ENCODE data around the gene PSMD1. TPM values are rescaled to one million over a fixed set of nuclear protein-coding genes. Genes with fewer than 3 reads are reported as not detected.
"Not testable (repeated sequence)": the region's sequence is repeated elsewhere in the genome, so short reads cannot be mapped to it uniquely, and the experiment has no call there.

PSMD1 gene
- total RNA-seq = 100 to 1,000 TPM; 141 to 143 TPM

DNA sequence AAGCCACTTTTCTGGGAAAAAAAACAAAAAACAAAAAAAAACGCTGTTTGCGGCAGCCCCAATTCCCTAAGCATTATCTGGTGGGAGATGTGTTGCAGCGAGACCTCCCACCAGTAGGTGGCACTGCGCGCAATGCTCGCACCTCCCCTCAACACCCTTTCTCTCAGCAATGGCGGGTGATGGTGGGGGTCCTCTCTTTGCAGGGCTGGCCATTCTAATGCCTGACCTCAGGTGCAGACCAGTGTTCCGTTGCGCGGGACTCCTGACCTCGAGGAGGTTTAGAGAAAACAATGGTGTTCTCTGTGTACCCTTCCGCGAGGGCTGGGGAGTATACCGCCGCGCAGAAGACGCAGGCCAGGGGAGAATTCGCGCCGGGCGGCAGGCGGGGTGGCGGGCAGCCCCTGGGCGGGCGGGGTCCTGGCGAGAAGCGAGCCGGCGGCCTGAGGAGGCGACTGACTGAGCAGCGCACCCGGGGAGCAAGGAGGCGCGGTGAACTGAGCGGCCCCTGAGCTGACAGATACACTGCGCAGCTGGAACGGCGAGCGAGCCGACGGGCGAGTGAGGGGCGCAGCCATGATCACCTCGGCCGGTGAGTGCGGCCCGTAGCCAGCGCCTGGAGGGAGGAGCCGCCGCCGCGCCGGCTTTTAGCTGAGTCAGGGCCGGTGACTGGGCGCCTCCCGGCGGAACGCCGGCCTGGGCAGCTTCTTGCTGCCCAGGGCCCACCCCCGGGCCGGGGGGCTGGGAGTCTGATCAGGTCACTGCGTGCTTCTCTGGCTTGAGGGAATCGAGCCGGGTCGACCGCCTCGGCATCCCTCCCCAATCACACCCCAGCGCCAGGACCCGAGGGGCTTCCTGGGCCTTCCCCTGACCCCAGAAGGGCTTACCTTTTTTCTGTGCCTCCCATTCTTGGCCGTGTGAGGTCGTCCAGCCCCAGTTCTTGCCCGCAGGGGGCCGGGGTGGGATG lies at the start of gene PSMD1:
Gene PSMD1, plus strand, starts transcription at position 415 of the 964 bp plus-strand sequence. Its CDS starts 159 bp downstream, at position 574.
- peak; percentile 90 for DNase-seq
- peaks cover 42% of the 10 kb centered on the region for H3K4me1 Mint-ChIP-seq
- H3K9me3 Mint-ChIP-seq = no peaks in the 10 kb centered on the region
- peak within 1 kb of the TSS; percentile 100 for H3K27ac Mint-ChIP-seq
- H3K27me3 Mint-ChIP-seq = peaks cover 6% of the 10 kb centered on the region
- peak within 1 kb of the TSS; percentile 94 for H3K4me3 Mint-ChIP-seq
- peaks cover 8% of the 10 kb centered on the region for H3K36me3 Mint-ChIP-seq

- Mint-ChIP-seq H3K36me3 (peaks cover 4% of the 10 kb centered on the region), H3K4me3 (no peak overlapping the region), H3K9me3 (peaks cover 6% of the 10 kb centered on the region), H3K4me1 (no peaks in the 10 kb centered on the region), H3K27me3 (no peaks in the 10 kb centered on the region), H3K27ac (no peak overlapping the region)
- DNase-seq = no peak
Measured at GRCh38 chr2:231007286-231008098, 49.2 kb upstream of the PSMD1 start.

DNA sequence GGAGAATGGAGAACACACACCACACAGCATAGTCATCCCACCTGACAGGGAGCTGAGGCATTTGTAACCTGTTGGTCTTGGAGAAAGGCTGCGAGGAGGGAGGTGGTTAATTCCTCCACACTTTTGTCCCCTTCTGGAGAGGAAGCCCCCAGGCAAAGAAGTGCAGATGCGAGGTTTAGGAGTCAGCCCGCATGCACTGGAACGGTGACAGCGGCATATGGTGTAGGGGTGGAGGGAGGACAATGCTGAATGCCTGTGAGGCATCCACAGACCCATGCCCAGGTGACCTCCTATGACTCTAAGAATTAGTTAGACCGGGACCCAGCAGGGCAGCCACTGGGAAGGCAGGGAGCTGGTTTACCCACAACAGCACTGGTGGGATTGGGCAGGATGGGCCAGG lies 48.5 kb upstream of the PSMD1 start:
- H3K9me3 Mint-ChIP-seq = peaks cover 6% of the 10 kb centered on the region

DNA sequence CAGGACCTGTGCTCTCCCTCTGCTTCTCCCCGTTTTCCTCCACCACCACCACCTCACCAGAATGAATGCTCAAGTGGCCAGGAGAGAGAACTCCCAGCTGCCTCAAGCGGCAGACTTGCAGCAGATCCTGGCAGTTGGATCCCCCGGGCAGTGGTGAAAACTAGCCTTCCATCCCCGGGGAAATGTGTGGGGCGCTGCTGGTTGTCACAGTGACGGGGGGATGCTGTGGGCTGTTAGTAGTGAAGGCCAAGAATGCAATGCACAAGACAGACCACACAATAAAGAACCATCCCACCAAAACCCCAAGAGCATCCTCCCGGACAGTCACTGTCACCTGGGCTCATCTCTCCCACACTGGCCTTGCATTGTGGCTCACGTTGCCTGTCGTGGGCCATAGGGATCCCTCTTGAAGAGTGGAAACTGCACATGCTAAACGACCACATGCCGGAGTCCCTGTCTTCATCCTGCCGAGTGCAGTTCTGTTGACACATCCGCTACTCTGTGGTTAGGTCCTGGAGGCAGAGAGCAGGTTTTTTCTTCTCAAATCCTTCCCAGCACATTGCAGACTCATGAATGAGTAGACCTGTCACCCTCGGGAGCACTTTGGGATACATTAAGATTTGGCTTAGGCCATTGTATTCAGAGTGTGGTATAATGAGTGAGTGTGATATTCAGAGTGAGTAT lies 47.3 kb upstream of the PSMD1 start:
- no peak overlapping the region for H3K4me3 Mint-ChIP-seq
- no peaks in the 10 kb centered on the region for H3K4me1 Mint-ChIP-seq
- H3K27ac Mint-ChIP-seq = no peak overlapping the region
- DNase-seq = no peak
- H3K9me3 Mint-ChIP-seq = peaks cover 6% of the 10 kb centered on the region
- no peaks in the 10 kb centered on the region for H3K27me3 Mint-ChIP-seq
- H3K36me3 Mint-ChIP-seq = peaks cover 4% of the 10 kb centered on the region

More for the DNA sequence above, 48.5 kb upstream of the PSMD1 start:
- Mint-ChIP-seq H3K27me3 (no peaks in the 10 kb centered on the region), H3K36me3 (peaks cover 4% of the 10 kb centered on the region), H3K27ac (no peak overlapping the region), H3K4me1 (no peaks in the 10 kb centered on the region), H3K4me3 (no peak overlapping the region)
- no peak for DNase-seq

DNA sequence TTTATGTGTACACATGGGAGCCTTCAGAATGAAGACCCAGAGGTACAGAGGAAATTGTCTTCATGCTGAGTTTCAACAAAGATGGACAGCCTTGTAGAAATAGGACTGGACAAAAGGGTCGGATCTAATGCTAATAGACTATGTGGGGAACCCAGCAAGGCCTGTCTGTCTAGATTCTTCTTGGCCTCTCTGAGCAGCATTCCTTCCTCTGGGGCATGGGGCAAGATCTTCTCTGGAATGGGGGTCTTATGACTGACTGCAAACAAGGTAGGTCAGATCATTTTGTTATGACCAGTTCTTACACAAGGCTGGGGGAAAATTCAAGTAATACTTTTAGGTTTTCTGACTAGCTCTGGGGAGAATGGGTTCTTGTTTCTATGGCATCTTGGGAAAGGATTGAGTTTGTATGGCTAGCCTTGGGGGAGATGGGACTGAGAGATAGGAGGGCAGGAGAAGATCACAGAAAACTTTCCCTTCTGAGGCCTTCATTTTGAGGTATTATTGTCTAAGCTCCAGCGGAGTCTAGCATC lies 46.4 kb upstream of the PSMD1 start:
- Mint-ChIP-seq H3K36me3 (peaks cover 3% of the 10 kb centered on the region), H3K4me3 (no peak overlapping the region), H3K27ac (no peak overlapping the region), H3K9me3 (peaks cover 3% of the 10 kb centered on the region), H3K4me1 (no peaks in the 10 kb centered on the region), H3K27me3 (peaks cover 5% of the 10 kb centered on the region)
- no peak for DNase-seq

DNA sequence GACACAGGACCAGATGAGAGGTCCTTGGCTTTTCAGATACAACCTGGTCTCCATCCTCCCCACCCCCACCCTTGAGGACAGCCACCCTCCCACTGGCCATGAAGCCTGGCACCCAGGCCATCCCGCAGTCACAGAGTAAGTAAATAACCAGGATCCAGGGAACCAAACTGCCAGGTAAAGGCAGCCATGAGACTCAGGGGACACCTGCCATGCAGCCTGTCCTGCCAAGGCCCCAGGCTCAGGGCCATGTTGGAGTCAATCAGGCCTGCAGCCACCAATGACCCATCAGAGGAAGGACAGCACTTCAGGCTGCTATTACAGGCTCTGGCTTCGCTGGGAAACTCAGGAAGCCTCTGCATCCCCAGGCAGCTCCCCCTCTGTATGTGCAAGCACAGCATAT lies 45.1 kb upstream of the PSMD1 start:
- Mint-ChIP-seq H3K9me3 (no peaks in the 10 kb centered on the region), H3K4me3 (no peak overlapping the region), H3K27me3 (peaks cover 5% of the 10 kb centered on the region), H3K27ac (no peak overlapping the region), H3K4me1 (no peaks in the 10 kb centered on the region), H3K36me3 (no peaks in the 10 kb centered on the region)
- no peak for DNase-seq

- H3K36me3 Mint-ChIP-seq = no peaks in the 10 kb centered on the region
- no peak for DNase-seq
- no peaks in the 10 kb centered on the region for H3K4me1 Mint-ChIP-seq
- H3K9me3 Mint-ChIP-seq = no peaks in the 10 kb centered on the region
- H3K27ac Mint-ChIP-seq = no peak overlapping the region
- H3K4me3 Mint-ChIP-seq = no peak overlapping the region
- H3K27me3 Mint-ChIP-seq = peaks cover 8% of the 10 kb centered on the region
Measured at GRCh38 chr2:231012463-231012862, 44.2 kb upstream of the PSMD1 start.

DNA sequence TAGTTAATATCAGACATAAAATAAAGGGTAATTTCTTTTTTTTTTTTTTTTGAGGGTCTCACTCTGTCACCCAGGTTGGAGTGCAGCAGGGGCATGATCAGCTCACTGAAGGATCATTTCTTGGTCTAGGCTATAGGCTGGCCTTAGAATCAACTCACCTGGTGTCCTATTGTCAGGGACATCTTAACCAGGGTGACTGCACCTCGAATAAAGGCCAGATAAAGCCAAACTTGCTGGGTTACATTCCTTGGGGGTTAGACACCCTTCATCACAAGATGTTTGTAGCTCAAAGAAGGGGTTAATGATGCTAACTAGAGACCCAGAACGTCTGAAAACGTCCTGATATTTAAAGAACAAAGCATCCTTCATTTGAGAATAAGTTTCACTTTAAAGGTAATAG lies 42.8 kb upstream of the PSMD1 start:
- Mint-ChIP-seq H3K9me3 (no peaks in the 10 kb centered on the region), H3K27ac (no peak overlapping the region), H3K36me3 (no peaks in the 10 kb centered on the region), H3K27me3 (peaks cover 8% of the 10 kb centered on the region), H3K4me1 (no peaks in the 10 kb centered on the region), H3K4me3 (no peak overlapping the region)
- no peak for DNase-seq

DNA sequence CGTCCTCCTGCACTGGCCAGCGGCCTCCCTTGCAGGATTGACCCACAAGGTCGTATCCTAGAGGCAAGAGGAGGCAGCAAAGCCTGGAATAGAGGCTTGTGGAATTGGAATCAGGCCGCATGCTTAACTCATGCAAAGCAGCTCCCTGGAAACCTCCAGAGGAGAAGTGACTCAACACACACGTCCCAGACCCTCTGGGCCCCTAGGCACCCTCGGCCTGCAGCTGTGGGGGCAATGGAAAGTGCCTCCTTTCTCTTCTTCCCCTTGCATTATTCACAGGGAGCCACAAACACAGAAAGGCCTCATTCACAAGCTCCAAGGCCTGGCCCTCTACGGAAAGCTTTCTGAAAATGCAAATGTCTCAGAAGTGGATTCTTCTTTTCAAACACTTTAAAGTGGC lies 41.2 kb upstream of the PSMD1 start:
- H3K4me1 Mint-ChIP-seq = no peaks in the 10 kb centered on the region
- H3K36me3 Mint-ChIP-seq = no peaks in the 10 kb centered on the region
- H3K27me3 Mint-ChIP-seq = peaks cover 8% of the 10 kb centered on the region
- H3K27ac Mint-ChIP-seq = no peak overlapping the region
- no peak for DNase-seq
- H3K4me3 Mint-ChIP-seq = no peak overlapping the region
- no peaks in the 10 kb centered on the region for H3K9me3 Mint-ChIP-seq

- Mint-ChIP-seq H3K9me3 (no peaks in the 10 kb centered on the region), H3K27me3 (peaks cover 8% of the 10 kb centered on the region), H3K36me3 (no peaks in the 10 kb centered on the region), H3K4me1 (no peaks in the 10 kb centered on the region), H3K27ac (no peak overlapping the region), H3K4me3 (no peak overlapping the region)
- no peak for DNase-seq
Measured at GRCh38 chr2:231015926-231016325, 40.7 kb upstream of the PSMD1 start.

GRCh38 chr2:231016566-231017230 lies 40.0 kb upstream of the PSMD1 start:
- no peak for DNase-seq
- peaks cover 8% of the 10 kb centered on the region for H3K27me3 Mint-ChIP-seq

DNA sequence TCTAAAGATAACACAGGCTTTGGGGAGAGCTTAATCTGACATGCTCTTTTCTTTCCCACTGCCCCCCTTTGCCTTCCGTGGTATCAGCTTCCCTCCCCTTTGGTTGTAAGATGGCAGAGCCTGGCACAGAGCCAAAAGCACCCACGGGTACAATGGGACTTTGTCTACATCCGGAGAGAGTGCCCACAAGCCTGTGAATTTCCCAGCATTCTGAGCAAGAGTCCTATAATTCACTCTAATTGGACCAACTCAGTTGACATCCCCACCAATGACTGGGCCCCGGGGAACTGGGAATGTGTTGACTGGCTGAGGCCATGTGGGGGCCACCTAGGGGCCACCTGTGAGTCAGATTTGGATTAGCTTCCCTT lies 39.5 kb upstream of the PSMD1 start:
- Mint-ChIP-seq H3K36me3 (no peaks in the 10 kb centered on the region), H3K9me3 (no peaks in the 10 kb centered on the region), H3K27ac (no peak overlapping the region), H3K4me3 (no peak overlapping the region), H3K4me1 (no peaks in the 10 kb centered on the region), H3K27me3 (peaks cover 8% of the 10 kb centered on the region)
- DNase-seq = no peak

More at GRCh38 chr2:231016566-231017230, 40.0 kb upstream of the PSMD1 start:
- H3K9me3 Mint-ChIP-seq = no peaks in the 10 kb centered on the region
- no peaks in the 10 kb centered on the region for H3K4me1 Mint-ChIP-seq
- no peak overlapping the region for H3K4me3 Mint-ChIP-seq
- H3K36me3 Mint-ChIP-seq = no peaks in the 10 kb centered on the region
- no peak overlapping the region for H3K27ac Mint-ChIP-seq

DNA sequence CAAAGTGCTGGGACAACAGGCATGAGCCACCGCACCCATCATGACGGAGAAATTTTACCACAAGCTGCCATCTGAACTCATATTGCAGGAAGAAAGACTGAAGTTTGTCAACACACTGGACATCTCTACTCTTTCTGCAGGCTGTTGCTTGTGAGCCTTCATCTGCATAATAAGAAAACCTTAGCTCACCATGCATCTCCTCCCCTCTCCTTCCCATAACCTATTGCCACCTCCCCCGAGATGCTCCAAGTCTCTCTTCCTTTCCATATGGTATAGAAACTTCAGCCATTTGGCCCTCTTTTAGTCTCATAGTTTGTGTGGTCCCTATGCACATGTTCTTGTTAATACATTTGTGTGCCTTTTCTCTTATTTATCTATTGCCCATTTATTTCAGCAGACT lies 38.5 kb upstream of the PSMD1 start:
- no peak overlapping the region for H3K4me3 Mint-ChIP-seq
- no peaks in the 10 kb centered on the region for H3K36me3 Mint-ChIP-seq
- peaks cover 8% of the 10 kb centered on the region for H3K27me3 Mint-ChIP-seq

GRCh38 chr2:231025059-231025458 lies 31.6 kb upstream of the PSMD1 start:
- H3K4me3 Mint-ChIP-seq, DNase-seq, H3K36me3 Mint-ChIP-seq, H3K27ac Mint-ChIP-seq, H3K9me3 Mint-ChIP-seq, H3K4me1 Mint-ChIP-seq, H3K27me3 Mint-ChIP-seq: not testable (repeated sequence)

More for the DNA sequence above, 38.5 kb upstream of the PSMD1 start:
- no peak for DNase-seq
- Mint-ChIP-seq H3K4me1 (no peaks in the 10 kb centered on the region), H3K27ac (no peak overlapping the region), H3K9me3 (no peaks in the 10 kb centered on the region)

Measured in activated naive CD8-positive, alpha-beta T cell treated with anti-CD3 and anti-CD28 coated beads for 36 hours (primary cell).